Hepatocyte (in vitro differentiated cells): ENCODE results near the gene ANKRD28.

Source experiments
- EZH2 ChIP-seq: fragments of 200-600 bp; sonication (generic); IDR thresholded peaks from 2 replicates; pipeline ENCODE4 v1.6.1; 2016; ENCODE audit warnings: antibody characterized with exemption, mild to moderate bottlenecking, borderline replicate concordance
- EZH2phosphoT487 ChIP-seq: fragments of 200-600 bp; sonication (generic); IDR thresholded peaks from one replicate; pipeline ENCODE4 v1.6.1; 2018; ENCODE audit warnings: antibody characterized with exemption, mild to moderate bottlenecking, low read depth, moderate library complexity; ENCODE audit not compliant: unreplicated experiment, severe bottlenecking
- TF ChIP-seq, protein P1 (sequence below): fragments of 200-600 bp; sonication (generic); IDR thresholded peaks from 2 replicates; pipeline ENCODE4 v1.5.1; 2016; ENCODE audit warnings: antibody characterized with exemption, mild to moderate bottlenecking; ENCODE audit not compliant: poor library complexity

DNA sequence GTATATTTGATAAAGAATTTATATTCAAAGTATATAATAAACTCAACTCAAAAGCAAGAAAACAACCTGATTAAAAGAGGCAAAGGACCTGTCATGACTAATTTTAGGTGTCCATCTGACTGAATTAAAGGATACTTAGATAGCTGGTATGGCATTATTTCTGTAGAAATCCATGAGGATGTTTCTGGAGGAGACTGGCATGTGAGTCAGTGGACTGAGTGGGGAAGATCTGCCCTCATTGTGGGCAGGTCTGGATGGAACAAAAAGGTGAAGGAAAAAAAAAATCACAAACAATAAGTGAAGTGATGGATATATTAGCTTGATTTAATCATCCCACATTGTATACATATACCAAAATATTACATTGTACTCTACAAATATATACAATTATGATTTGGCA, 16.6 kb downstream of the ANKRD28 start:
- TF ChIP-seq, protein P1, sequence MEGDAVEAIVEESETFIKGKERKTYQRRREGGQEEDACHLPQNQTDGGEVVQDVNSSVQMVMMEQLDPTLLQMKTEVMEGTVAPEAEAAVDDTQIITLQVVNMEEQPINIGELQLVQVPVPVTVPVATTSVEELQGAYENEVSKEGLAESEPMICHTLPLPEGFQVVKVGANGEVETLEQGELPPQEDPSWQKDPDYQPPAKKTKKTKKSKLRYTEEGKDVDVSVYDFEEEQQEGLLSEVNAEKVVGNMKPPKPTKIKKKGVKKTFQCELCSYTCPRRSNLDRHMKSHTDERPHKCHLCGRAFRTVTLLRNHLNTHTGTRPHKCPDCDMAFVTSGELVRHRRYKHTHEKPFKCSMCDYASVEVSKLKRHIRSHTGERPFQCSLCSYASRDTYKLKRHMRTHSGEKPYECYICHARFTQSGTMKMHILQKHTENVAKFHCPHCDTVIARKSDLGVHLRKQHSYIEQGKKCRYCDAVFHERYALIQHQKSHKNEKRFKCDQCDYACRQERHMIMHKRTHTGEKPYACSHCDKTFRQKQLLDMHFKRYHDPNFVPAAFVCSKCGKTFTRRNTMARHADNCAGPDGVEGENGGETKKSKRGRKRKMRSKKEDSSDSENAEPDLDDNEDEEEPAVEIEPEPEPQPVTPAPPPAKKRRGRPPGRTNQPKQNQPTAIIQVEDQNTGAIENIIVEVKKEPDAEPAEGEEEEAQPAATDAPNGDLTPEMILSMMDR, result no peak
- TF ChIP-seq EZH2, result no peak
- TF ChIP-seq EZH2phosphoT487, result no peak
